SH-SY5Y (cell line): ENCODE results near the gene PITPNC1.

Experiments used
- GATA2 ChIP-seq: IDR thresholded peaks from 2 replicates; pipeline ENCODE4 v1.6.1; 2011; ENCODE audit warnings: mild to moderate bottlenecking, low read depth, low read length
- GATA3 ChIP-seq: IDR thresholded peaks from 2 replicates; pipeline ENCODE4 v1.6.1; 2011; ENCODE audit warnings: low read depth, mild to moderate bottlenecking, low read length, moderate library complexity

Gene PITPNC1

DNA sequence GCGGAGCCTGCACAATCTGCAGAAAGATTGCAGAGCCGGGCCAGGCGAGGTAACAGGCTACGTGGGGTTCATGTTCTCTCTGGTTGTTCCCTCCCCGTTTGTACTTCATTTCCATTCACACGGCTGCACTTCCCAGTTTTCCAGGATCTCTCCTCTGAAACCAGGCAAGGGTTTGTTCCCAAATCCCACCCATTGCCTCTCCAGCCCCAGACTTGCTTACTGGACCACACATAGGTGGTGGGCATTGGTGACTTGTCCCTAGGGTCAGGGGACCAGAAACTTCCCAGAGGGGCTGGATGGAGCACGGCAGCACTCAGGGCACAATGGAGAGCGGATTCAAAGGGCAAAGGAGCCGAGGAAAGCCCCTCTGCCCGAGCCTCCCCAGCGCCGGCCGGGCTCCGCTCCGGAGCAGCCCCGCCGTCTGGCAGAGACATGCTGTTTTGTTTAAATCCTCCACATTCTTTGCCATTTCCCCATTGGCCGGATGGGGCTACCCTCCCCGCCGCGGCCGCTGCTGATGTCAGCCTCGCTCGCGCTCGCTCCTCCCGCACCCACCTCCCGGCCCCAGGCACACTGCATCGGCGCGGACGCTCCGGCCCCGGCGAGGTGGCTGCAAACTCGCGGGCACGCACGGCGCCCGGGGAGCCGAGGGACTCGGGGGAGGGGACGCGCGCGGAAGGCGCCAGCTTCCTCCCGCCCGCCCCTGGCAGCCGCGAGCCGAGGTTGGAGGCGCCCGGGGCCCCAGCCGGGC, at the start of gene PITPNC1:
PITPNC1 (plus strand) TSS at position 545 of the 751 bp plus-strand sequence.
- no peak for TF ChIP-seq GATA3
- TF ChIP-seq GATA2 = no peak; the same call in 1 of the 2 replicates

DNA sequence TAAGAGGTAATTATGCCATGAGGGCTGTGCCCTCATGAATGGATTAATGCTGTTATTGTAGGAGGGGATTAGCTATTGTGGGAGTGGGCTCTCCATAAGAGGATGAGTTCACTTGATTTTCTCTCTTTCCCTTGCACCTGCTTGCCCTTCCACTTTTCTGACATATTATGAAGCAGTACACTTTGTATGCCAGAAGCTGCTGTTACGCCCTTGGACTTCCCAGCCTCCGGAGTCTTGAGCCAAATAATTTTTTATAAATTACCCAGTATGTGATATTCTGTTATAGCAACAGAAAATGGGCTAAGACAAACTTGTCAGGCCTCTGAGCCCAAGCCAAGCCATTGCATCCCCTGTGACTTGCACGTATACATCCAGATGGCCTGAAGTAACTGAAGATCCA, 49.1 kb upstream of the PITPNC1 start:
- no peak for TF ChIP-seq GATA2
- no peak for TF ChIP-seq GATA3

DNA sequence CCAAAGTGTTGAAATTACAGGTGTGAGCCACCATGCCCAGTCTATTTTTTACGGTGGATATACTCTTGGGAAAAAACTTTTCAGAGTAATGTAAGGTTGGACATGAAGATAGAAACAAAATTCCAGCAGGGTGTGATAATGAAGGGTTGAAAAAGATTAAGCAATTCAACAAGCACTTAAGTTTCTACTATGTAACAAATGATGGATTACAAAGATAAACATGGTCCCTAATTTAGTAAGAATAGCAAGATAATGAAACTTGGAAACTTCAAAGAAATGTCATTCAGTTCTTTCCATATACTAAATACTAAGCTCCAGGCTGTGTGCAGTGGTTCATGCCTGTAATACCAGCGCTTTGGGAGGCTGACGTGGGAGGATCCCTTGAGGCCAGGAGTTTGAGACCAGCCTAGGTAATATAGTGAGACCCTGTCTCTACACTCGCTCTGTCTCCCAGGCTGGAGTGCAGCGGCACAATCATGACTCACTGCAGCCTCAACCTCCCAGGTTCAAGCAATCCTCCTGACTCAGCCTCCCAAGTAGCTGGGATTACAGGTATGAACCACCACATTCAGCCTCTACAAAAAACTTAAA, 41.7 kb upstream of the PITPNC1 start:
- TF ChIP-seq GATA3 (no peak), GATA2 (no peak)

DNA sequence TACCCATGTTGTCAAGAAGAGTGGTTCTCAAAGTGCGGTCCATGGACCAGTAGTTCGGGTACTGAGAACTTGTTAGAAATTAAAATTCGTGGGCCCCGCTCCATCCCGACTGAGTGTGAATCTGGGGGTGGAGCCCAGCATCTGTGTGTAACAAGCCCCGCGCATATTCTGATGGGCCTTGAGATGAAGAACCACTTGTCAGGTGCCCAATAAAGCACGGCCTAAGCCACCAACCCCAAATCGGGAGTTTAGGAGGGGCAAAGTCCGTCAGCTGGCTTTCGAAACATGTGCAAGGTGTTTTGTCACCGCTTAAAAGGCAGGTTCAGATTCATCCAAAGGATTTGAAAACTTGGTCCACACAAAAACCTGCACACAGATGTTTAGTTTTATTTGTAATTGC, 40.2 kb upstream of the PITPNC1 start:
- no peak for TF ChIP-seq GATA2

DNA sequence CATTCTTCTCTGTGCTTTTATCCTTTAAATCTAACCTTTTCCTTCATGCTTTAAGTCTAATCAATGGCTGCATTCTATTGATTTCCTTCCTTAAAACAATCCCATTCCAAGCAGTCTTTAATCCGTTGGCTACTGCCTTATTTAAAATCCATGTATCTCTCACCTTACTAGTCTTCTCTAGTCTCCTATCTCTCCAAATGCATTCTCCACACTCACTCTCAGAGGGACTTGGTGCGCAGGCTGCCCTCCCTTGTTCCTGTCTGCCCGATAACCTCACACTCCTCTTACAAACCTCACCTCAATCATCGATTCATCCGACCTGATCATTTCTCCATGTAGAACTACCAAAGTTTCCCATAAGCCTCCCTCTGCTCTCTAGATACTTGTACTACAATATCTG, 33.8 kb upstream of the PITPNC1 start:
- TF ChIP-seq GATA3 = no peak
- no peak for TF ChIP-seq GATA2

DNA sequence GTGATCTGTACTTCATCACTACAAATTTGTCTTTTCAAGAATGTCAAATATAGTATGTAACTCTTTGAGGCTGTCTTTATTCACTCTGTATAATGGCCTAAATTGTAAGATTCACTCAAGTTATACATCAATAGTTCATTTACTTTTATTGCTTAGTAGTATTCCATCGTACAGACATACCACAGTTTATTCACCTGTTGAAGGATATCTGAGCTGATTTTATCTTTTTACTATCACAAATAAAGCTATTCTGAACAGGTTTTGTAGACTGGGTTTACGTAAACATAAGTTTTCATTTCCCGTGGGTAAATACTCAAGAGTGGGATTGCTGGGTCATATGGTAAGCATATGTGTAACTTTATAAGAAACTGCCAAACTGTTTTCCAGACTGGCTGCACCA, 29.3 kb upstream of the PITPNC1 start:
- TF ChIP-seq GATA3 (no peak), GATA2 (no peak)

DNA sequence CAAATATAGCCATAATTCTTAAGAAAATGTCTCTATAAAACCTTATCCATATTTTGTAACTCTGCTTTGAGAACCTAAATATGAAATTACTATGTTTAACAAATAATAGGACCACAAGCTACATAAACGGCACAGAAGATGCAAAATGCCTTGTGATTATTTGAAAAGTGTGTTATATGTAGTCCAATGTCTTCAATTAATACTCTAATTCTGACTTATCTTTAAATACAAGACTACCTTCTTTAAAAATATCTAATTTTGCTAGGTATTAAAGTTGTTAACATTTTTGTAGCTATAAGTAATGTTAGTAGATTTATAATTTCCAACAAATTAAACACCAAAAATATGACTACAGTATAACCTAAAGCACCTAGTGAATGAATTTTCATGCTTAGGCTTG, 27.7 kb upstream of the PITPNC1 start:
- TF ChIP-seq GATA3 (no peak), GATA2 (no peak)

DNA sequence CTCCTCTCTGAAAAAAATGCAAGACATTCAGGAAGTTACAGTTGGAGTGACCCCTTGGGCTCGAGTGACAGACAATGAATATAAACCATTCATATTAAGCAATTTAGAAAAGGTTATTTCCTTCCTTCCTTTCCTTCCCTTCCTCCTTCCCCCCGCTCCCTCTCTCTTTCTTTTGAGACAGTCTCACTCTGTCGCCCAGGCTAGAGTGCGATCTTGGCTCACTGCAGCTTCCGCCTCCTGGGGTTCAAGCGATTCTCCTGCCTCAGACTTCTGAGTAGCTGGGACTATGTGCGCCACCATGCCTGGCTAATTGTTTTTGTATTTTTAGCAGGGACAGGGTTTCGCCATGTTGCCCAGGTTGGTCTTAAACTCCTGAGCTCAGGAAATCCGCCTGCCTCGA, 23.9 kb upstream of the PITPNC1 start:
- TF ChIP-seq GATA3 = no peak
- TF ChIP-seq GATA2 = no peak

DNA sequence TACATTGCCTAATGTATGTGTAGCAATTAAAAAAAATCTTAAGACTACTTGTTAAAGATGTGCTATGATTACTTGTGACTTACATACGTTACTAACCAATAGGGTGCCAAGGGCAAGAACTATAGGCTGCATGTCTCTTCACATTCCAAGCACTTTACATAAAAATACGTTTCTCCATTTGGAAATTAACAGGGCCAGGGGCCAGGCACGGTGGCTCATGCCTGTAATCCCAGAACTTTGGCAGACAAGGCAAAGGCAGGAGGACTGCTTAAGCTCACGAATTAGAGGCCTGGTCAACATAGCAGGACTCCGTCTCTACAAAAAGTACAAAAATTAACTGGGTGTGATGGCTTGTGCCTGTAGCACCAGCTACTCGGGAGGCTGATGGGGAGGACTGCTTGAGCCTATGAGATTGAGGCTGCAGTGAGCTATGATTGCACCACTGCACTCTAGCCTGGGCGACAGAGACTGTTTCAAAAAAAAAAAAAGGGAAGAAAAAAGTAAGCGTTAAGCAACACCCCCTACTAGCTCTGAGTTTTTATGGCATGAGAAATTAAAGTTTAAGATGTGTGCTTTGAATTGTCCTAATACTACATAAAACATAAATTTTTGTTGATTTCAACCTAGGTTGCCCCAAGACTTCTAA, 23.0 kb upstream of the PITPNC1 start:
- TF ChIP-seq GATA3 (no peak), GATA2 (no peak)

DNA sequence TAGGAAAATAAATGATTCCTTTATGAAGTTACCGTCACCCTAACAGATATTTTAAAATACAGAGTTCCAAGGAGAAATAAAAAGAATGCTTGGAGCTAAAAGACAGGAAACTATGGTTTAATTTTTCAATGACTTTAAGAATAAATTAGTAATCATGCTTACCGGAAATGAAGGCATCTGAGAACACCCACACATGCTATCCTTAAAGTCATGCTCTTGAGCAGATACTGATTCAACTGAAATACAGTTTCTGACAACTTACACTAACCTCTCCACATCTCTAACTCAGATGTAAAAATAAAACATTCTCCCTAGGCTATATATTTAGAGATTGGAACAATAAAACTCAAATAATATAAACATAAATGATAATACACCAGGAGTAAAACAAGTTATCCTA, 18.5 kb upstream of the PITPNC1 start:
- TF ChIP-seq GATA2 (no peak), GATA3 (no peak)

DNA sequence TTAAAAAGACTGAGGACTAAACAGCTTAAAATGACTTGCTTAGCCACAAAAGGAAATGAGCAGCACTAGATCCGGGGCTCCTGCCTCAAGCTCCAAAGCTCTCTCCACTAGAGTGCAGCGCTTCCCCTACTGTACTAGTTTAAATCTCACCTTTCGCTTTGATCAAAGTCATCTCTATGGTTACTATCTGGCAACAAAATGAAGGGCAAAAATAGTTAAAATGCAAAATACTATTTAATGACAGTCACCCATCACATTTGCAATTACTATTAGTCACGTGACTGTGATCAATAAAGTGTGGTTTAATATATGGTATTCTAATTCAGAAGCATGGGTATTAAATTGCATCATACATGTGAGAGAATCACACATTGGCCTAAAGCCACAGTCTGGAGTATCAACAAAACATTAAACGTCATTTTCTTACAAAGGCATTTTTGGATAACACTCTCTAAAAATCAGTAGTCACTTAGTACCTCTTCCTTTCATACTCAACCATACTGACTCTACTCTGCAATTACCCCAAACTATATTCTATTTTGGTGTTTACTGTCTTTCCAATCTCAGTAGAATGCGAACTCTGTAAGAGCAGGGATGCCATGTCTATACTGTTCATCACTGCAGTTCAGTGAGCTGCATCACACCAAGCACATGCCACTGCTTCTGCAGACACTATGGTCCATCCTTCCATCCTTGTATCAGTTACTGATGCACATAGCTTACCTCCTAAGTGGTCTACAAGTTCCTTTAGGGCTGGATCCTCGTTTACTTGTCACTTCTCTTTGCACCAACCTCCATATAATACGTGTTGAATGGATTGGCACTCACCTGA, 16.9 kb upstream of the PITPNC1 start:
- TF ChIP-seq GATA2 = no peak
- no peak for TF ChIP-seq GATA3

DNA sequence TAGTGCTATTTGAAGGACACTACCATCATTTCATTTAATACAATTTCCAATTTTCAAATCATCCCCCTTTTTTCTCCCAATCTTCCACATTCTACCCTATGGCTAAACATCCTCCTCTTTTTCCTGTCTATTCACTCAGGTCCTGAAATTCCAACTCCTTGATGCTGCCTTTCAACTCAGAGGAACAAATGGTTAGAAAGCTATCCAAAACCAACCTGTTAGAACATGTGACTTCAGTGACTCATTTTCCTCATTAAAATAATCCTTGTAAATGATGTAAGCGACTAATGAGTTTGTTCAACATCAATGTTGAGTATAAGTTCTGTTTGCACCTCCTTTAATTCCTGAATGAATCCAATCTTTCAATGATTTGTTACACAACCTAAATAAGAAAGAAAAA, 16.2 kb upstream of the PITPNC1 start:
- TF ChIP-seq GATA3 = no peak
- no peak for TF ChIP-seq GATA2

DNA sequence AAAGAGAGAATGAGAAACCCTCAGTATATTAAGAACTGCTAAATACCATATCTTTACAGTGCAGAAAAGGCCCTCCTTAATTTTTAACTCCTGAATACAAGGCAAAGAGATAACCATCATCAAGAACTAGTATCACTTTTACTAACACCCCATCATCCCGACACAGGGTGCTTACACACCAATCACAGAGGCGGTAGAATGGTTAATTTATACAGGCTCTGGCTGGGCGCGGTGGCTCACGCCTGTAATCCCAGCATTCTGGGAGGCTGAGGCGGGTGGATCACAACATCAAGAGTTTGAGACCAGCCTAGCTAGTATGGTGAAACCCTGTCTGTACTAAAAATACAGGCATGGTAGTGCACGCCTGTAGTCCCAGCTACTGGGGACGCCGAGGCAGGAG, 14.9 kb upstream of the PITPNC1 start:
- TF ChIP-seq GATA2 (no peak), GATA3 (no peak)
